Measurements from ENCODE around the gene ASB1.
"Not testable (repeated sequence)": the region's sequence is repeated elsewhere in the genome, so short reads cannot be mapped to it uniquely, and the experiment has no call there.

ASB1 gene

DNA sequence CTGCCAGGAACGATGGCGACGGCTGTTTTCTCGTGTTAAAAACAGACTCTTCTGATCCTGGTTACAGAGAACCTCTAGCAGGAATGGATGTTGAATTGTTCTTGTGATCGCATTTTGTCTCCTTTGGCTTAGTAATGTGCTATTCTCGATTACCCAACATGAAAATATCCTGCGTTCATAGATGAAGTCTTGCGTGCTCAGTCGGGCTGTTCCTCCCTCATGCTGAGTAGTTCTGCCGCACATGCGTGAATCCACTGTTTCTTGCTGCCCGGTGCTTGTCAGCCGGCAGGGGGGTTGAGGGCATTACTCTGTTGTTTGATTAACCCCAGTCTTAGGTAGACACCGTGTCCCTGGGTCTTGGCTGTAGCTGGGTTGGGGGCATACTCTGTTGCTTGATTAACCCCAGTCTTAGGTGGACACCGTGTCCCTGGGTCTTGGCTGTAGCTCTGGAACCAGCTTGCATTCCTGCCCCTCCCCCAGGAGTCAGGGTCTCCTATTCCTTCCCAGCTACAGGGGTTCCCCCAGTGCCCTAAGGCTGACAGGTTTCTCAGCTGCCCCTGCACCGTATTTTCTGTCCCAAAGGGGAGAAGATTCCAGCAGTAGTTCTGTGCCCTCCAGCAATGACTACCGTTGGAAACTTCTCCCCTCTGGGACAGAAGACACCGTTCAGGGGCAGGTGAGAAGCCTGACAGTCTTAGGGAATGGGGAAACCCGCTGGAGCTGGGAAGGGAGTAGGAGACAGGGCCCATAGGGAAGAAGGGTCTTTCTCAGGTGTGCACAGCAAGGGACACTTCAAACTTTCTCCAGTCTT is 22.1 kb upstream of the ASB1 start:
- DNase-seq = no peak

GRCh38 chr2:238405217-238405555 is 21.5 kb upstream of the ASB1 start:
- DNase-seq = not testable (repeated sequence)

- peak; percentile 37 for DNase-seq
Observed at GRCh38 chr2:238406221-238406997, 20.3 kb upstream of the ASB1 start.

DNA sequence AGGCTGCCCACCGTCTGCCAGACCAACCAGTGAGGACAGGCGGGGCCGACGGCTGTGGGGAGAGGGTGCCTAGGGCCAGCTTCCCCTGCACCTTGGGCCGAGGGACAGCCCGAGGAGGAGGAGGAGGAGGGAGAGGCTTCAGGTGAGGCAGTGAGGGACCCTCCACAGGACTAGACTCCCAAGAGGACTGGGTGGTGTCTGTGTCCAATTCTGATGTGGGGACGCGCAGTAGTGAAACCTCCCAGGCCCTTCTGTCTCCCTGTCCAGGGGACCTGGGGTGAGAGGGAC is 19.8 kb upstream of the ASB1 start:
- no peak for DNase-seq

DNA sequence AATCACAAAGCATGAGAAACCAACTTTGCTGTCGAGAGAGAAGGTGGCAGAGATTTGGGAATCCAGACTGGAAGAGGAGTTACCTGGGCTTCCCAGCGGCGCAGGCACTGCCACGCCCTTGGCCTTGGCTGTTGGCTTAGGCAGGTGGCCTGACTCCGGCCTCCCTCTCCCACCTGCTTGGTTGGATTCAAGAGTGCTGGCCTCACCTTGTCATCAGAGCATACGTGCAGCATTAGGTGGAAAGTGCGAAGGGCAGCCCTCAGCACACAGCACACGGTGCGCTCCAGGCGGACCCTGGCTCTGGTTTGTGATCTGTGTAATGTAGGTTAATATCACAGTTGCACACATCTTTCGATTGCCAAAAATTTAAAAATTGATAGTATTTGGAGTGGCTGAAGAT is 19.2 kb upstream of the ASB1 start:
- no peak for DNase-seq

- no peak for DNase-seq
Observed at GRCh38 chr2:238408615-238409340, 17.9 kb upstream of the ASB1 start.

DNA sequence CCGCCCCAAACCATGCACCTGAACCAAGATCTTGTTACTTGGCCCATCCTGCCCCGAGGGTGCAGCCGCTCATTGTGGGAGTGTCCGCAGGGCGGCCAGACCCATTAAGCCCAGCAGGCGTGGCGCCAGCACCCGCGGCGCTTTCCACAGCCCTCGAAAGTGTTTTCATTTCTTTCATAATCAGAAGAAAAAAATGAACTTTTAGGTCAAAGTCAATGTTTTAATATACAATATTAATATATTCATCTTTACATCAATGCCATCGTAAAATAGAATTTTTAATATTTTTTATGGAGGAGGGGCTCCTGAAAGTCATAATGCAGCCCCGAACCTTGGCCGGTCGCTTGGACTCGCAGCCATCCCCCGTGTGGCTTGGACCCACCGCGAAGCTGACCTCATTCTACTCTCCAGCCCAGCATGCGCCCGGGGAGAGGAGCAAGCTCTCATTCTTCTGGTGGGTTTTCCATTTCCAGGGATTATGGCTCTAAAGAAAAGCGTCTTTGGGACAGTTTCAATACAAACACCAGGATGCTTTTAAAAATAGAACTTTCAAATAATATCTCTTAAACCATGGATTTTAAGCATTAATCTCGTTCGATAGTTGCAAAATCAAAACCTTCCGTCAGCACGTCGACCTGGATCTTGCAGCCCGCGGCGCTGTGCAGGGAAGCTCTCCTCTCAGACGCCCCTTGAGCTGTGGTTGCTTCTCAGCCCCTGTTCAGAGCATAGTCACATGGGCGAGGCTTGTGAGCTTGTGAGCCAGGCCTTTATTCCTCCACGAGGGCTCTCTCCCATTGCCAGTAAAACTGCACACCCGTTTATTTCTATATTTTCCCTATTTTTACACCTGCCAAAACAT is 17.2 kb upstream of the ASB1 start:
- no peak for DNase-seq

GRCh38 chr2:238412067-238412767 is 14.5 kb upstream of the ASB1 start:
- DNase-seq = no peak

- DNase-seq = no peak
Observed at GRCh38 chr2:238413368-238413767, 13.4 kb upstream of the ASB1 start.

GRCh38 chr2:238415036-238415764 is 11.5 kb upstream of the ASB1 start:
- DNase-seq = no peak

DNA sequence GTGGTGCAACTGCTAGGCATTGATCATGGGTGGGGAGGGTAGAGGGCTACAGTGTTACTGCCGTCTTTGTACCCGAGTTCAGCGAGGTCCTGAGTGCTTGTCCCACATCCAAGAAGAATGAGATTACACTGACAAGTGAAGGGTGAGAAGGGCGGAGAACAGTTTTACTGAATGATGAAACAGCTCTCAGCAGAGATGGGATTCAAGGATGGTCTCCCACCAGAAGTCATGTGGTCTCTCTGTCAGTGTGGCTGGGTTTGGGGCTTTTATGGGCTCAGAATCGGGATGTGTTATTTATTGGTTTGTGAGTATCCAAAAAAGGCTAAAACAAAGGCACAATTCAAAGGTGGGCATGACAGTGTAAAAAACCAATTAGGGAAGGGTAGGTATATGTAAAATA is 10.8 kb upstream of the ASB1 start:
- no peak for DNase-seq

DNA sequence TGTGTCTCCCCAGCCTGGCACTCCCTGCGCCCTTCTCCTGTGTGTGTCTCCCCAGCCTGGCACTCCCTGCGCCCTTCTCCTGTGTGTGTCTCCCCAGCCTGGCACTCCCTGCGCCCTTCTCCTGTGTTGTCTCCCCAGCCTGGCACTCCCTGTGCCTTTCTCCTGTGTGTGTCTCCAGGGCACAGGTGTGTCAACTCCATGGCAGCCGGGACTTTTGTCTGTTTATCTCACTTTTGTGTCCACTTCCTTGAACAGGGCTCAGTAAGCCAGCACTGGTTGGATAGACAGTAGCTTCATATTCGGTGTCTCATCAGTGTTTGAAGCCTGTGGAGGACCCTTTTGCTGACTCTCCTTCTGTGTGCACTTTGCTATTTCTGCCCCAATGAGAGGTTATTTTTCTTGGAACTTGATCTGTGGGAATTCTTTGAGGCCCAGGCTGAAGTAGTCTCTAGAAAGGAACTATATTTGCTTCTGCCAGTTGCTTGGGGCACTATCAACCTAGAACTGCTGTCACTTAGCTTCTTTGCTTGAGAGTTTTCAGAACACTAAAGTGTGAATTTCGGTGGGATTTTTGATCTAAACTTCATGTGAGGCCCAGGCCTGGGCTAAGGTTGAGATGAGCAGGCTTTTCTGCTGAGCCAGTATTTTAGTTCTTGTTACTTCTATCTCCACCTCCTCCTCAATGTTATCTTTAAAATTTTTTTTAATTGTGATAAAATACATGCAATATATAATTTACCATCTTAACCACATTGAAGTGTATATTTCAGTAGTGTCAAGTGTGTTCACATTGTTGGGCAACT is 8.3 kb upstream of the ASB1 start:
- DNase-seq = no peak

DNA sequence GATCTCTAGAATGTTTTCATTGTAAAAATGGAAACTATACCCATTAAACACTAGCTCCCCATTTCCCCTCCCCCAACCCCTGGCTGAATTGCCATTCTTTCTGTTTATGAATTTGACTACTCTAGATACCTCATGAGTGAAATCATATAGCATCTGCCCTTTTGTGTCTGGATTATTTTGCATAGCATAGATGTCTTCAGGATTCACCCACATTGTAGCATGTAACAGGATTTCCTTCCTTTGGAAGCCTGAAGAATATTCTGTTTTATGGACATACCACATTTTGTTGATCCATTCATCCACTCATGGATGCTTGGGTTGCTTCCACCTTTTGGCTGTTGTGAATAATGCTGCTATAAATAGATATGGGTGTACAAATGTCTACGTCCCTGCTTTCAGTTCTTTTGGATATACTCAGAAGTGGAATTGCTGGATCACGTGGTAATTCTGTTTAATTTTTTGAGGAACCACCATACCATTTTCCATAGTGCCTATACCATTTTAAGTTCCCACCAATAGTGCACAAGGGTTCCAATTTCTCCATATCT is 7.7 kb upstream of the ASB1 start:
- no peak for DNase-seq

GRCh38 chr2:238420442-238420841 is 6.3 kb upstream of the ASB1 start:
- DNase-seq = no peak

DNA sequence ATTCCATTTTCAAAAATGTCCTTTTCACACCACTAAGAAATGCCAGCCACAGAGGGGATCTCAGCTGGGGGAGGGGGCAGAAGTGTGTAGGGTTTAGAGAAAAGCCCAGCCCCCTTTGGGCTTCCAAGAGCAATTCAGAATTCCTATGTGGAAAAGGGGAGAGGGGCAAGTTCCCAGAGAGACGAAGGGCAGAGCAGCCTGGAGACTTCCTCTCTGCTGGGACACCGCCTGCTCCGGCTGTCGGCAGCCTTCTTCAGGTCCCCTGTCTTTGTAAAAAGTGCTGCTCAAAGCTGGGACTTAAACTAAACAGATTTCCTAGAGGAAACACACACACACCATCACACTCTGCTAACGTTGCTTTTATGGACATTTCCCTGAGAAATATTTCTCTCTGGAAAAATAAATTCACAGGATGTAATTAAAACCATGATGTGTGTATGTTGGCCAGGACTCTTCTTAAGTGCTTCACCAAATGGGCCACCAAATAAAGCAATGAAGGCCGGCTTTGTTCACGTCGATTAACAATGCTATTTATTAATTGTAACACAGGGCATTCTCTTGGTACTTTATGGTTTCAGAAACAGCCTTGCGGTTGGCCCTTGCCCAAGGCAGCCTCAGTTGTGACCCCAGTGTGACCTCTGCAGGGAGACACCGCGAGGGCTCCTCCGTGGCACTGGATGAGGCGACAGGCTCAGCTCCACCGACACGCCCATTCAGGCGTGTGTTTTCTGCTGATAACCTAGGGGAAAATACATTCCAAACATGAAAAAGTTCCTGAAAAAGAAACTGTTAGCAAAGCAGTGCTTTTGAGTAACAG is 5.6 kb upstream of the ASB1 start:
- DNase-seq = no peak

GRCh38 chr2:238421695-238422035 is 5.1 kb upstream of the ASB1 start:
- no peak for DNase-seq

- no peak for DNase-seq
Observed at GRCh38 chr2:238422285-238422684, 4.4 kb upstream of the ASB1 start.

- no peak for DNase-seq
Observed at GRCh38 chr2:238422940-238423339, 3.8 kb upstream of the ASB1 start.

- no peak for DNase-seq
Observed at GRCh38 chr2:238423561-238424312, 3.0 kb upstream of the ASB1 start.
